ENCODE data around the gene ATP2C2.

Gene ATP2C2

DNA sequence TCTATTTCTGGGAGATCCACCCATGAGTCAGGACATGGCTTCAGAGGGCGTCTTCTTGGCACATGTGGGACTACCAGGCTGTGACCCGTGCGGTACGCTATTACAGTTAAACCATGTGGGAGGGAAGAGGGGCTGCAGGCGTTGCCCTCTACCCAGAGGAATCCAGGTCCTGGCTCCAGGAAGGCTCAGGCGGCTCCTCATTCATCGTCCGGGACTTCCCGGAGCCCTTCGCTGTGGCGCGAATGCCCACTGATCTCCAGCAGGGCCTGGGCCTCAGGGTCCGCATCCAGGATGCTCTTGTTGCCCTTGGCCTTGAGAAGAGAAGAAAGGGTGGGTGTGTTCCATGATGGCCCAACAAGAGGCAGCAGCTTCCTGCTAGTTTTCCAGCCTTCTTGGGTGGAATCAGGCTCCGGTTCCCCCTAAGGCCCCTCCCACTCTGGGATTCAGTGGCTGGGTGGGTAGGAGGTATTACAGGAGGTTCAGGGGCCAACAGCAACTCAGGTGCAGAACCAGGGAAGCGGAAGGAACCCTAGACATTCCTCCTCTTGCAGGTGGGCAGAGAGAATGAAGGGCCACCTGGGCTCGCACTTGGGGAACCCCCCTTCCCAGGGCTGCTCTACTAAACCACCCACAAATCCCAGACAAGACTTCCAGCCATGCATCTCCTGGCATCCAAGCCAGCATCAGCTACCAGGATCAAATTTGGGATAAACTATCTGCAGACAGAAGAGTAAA is 111.5 kb downstream of the ATP2C2 start:
- no peak overlapping the region for H3K27ac ChIP-seq (ENCODE audit: insufficient read depth, low read length, poor library complexity, severe bottlenecking)
- peaks cover 11% of the 10 kb centered on the region for H3K36me3 ChIP-seq (ENCODE audit: control insufficient read depth, insufficient read depth, low read length)
- DNase-seq, result no peak
- no peaks in the 10 kb centered on the region for H3K9me3 ChIP-seq (ENCODE audit: control insufficient read depth, low read length)
- no peaks in the 10 kb centered on the region for H3K27me3 ChIP-seq (replicated peaks; ENCODE audit: control insufficient read depth, insufficient read depth, low read length, poor library complexity, severe bottlenecking)
- no peak overlapping the region for H3K4me3 ChIP-seq (ENCODE audit: insufficient read depth, low read depth, low read length, poor library complexity, severe bottlenecking)
- no peaks in the 10 kb centered on the region for H3K4me1 ChIP-seq (ENCODE audit: control insufficient read depth, insufficient read depth, low read length, poor library complexity, severe bottlenecking)

DNA sequence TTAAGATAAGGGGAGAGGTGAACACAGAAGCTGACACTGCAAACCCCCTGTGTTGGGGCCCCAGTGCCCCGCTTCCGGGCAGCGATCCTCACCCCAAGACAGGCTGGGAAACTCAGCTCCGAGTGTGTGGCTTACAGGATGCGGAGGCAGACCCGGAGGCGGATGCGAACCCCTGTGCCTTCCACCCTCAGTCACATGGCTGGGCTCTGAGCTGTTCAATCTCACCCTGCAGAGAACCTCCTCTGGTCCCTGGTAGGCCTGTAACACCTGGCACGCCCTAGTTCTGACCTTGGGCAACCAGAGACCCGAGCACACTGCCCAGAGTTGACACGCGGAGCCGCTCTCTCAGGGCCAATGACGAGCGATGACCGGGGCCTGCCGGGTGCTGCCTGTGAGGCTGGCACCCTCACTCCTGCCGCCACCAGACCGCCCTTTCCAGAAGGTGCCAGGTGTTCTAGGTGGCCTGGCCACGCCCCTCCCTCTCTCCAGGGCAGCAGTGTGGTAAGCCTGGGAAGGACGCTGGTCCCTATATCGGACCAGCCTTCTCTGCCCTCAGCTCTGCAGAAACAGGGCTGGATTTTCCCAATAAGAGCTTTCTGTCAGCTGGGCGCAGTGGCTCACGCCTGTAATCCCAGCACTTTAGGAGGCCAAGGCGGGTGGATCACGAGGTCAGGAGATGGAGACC is 112.9 kb downstream of the ATP2C2 start:
- Histone ChIP-seq H3K4me3 (ENCODE audit: insufficient read depth, low read depth, low read length, poor library complexity, severe bottlenecking) (no peak overlapping the region), H3K27ac (ENCODE audit: insufficient read depth, low read length, poor library complexity, severe bottlenecking) (no peak overlapping the region), H3K4me1 (ENCODE audit: control insufficient read depth, insufficient read depth, low read length, poor library complexity, severe bottlenecking) (no peaks in the 10 kb centered on the region), H3K27me3 (replicated peaks; ENCODE audit: control insufficient read depth, insufficient read depth, low read length, poor library complexity, severe bottlenecking) (no peaks in the 10 kb centered on the region), H3K9me3 (ENCODE audit: control insufficient read depth, low read length) (no peaks in the 10 kb centered on the region), H3K36me3 (ENCODE audit: control insufficient read depth, insufficient read depth, low read length) (peaks cover 11% of the 10 kb centered on the region)
- no peak for DNase-seq

DNA sequence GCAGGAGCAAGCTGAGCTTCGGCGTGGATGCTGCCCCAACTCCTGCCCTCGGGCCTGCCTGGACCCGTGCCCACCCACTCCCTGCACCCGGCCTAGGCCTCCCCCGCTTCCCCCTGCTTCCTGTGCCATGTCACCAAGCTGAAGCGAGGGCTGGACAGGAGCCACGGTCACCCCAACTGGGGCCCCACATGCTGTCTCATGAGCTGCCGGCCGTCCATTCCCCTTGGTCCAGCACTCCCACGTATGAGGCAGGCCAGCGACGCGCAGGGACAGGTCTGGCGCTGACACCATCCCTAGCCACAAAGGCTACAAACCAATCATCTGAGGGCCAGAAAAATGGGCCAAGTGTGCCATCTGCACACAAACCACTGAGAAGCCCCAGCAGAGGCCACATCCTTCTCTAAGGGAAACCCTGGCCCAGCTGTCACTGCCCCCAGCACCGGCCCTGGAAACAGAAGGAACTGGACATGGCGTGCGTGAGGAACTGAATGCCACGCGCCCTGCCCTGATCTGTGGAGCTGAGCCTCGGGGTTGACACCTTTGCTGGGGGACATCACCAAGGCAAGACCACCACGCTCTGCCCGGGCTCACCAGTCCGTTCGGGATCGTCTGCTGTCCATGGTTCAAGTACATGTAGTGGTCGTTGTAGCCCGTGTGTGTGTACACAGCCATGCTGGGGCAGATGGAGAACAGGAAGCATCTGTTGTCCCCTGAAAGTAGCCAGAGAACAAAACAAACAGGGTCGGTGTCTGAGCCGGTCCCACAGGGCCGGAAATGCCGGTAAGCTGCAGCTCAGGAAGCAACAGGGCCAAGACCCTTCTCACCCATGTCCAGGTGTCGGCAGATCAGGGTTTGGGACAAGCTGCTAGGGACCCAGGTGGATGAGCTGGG is 113.9 kb downstream of the ATP2C2 start:
- no peaks in the 10 kb centered on the region for H3K9me3 ChIP-seq (ENCODE audit: control insufficient read depth, low read length)

DNA sequence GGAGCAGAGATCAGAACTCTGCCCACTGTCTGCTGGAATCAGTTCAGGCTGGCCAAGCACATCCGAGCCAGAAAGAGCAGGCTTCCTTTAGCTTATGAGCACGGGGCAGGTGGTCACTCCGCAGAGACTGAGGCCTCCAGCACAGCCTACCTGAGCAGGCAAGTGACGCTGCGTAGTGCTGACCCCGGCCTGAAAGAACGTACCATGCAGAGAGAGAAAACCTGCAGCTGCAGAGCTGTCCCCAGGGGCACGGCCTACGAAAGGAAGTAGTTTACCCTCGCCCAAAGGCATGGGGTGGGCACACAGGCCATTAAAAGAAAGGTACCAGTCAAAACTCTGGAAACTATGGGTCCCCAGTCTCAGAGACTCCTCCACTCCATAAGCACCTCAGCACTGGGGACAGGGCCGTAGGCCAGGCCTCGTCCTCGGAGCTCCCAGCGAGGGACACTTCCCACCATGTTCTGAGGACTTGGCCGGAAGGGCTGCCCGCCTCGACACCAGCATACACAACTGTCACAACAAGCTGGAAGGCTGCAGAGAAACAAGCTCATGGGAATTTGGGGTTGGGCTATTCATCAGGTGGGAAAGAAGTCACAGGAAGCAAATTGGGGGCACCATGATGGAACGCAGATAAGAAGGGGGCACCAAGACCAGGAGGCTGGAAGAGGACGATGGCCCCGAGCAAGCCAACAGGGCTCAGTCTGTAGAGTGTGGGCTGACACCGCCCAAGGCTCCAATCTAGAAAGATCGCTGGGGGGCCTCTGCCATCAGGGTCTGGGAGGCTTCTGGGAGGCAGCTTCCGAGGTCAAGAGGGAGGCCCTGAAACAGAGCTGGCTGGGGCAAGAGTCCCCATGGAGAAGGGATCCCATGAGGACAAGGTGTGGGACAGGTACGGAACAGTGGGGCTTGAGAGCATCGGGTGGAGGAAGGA is 114.9 kb downstream of the ATP2C2 start:
- H3K36me3 ChIP-seq (ENCODE audit: control insufficient read depth, insufficient read depth, low read length), result peaks cover 22% of the 10 kb centered on the region
- H3K27ac ChIP-seq (ENCODE audit: insufficient read depth, low read length, poor library complexity, severe bottlenecking), result no peak overlapping the region
- no peak for DNase-seq
- H3K4me3 ChIP-seq (ENCODE audit: insufficient read depth, low read depth, low read length, poor library complexity, severe bottlenecking), result no peak overlapping the region
- no peaks in the 10 kb centered on the region for H3K4me1 ChIP-seq (ENCODE audit: control insufficient read depth, insufficient read depth, low read length, poor library complexity, severe bottlenecking)
- no peaks in the 10 kb centered on the region for H3K27me3 ChIP-seq (replicated peaks; ENCODE audit: control insufficient read depth, insufficient read depth, low read length, poor library complexity, severe bottlenecking)
- H3K9me3 ChIP-seq (ENCODE audit: control insufficient read depth, low read length), result no peaks in the 10 kb centered on the region

More for the DNA sequence above, 113.9 kb downstream of the ATP2C2 start:
- DNase-seq, result no peak
- Histone ChIP-seq H3K36me3 (ENCODE audit: control insufficient read depth, insufficient read depth, low read length) (peaks cover 19% of the 10 kb centered on the region), H3K4me1 (ENCODE audit: control insufficient read depth, insufficient read depth, low read length, poor library complexity, severe bottlenecking) (no peaks in the 10 kb centered on the region), H3K27ac (ENCODE audit: insufficient read depth, low read length, poor library complexity, severe bottlenecking) (no peak overlapping the region), H3K4me3 (ENCODE audit: insufficient read depth, low read depth, low read length, poor library complexity, severe bottlenecking) (no peak overlapping the region), H3K27me3 (replicated peaks; ENCODE audit: control insufficient read depth, insufficient read depth, low read length, poor library complexity, severe bottlenecking) (no peaks in the 10 kb centered on the region)

DNA sequence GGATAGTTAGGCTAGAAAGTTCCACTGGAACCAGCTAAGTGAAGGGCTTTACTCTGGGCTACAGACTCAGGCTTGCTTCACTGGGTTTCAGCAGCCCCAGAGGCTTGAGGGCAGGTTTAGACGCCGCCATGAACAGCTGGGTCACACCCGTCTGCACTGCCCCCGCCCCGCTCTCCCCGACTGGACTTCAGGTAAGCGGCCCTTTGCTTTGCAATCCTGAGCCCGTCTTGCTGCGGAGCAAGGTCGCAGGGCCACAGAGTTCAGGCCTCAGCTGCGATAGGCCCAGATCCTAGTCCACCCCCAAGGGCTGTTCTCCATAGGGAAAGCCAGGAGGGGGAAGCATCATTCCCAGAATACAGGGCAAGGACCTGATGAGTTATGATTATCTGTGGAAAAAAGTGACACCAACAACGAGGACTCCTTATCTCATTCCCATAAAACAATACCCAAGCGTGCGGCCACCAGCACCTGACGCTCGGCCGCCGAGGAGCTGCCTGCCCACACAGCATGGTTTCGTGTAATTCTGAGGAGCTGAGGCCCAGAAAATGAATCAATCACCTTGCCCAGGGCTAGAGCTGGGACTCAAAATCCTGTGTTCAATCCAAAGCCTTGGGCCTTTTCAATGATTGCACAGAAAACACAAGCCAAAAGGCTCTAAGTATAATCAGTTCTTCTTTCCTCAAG is 115.7 kb downstream of the ATP2C2 start:
- no peaks in the 10 kb centered on the region for H3K4me1 ChIP-seq (ENCODE audit: control insufficient read depth, insufficient read depth, low read length, poor library complexity, severe bottlenecking)
- H3K36me3 ChIP-seq (ENCODE audit: control insufficient read depth, insufficient read depth, low read length), result peaks cover 22% of the 10 kb centered on the region
- H3K27ac ChIP-seq (ENCODE audit: insufficient read depth, low read length, poor library complexity, severe bottlenecking), result no peak overlapping the region
- H3K4me3 ChIP-seq (ENCODE audit: insufficient read depth, low read depth, low read length, poor library complexity, severe bottlenecking), result no peak overlapping the region
- no peaks in the 10 kb centered on the region for H3K27me3 ChIP-seq (replicated peaks; ENCODE audit: control insufficient read depth, insufficient read depth, low read length, poor library complexity, severe bottlenecking)
- no peaks in the 10 kb centered on the region for H3K9me3 ChIP-seq (ENCODE audit: control insufficient read depth, low read length)
- no peak for DNase-seq

DNA sequence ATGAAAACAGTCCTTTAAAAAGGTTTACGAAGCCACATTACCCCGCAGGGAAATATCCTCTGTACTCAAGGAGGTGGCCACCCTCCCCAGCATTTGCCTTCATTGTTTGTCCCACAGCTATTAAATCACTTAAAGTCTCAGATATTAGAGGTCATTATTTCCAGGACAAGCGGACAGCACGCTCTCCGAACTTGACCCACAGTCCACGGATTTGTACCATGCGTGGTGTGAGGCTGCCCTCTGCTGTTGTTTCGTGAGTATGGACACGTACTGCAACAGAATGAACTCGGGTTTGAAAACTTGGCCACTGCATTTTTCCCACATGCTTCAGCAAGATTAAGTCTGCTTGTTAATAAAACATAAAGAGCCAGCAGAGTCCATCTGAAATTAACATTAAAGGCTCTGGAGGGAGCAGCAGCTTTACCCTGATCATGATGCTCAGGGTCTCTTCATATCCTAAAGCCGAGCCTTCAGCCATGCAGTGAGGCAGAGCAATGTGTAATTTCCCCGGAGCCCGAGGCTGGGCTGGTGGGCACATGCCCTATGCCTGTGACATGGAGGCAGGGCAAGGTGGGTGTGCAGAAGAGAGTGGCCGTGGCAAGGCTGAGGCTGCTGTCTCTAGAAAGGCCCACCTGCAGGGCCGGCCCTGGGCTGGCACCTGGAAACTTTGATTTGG is 116.4 kb downstream of the ATP2C2 start:
- Histone ChIP-seq H3K4me3 (ENCODE audit: insufficient read depth, low read depth, low read length, poor library complexity, severe bottlenecking) (no peak overlapping the region), H3K4me1 (ENCODE audit: control insufficient read depth, insufficient read depth, low read length, poor library complexity, severe bottlenecking) (no peaks in the 10 kb centered on the region), H3K36me3 (ENCODE audit: control insufficient read depth, insufficient read depth, low read length) (peaks cover 18% of the 10 kb centered on the region), H3K9me3 (ENCODE audit: control insufficient read depth, low read length) (no peaks in the 10 kb centered on the region), H3K27me3 (replicated peaks; ENCODE audit: control insufficient read depth, insufficient read depth, low read length, poor library complexity, severe bottlenecking) (no peaks in the 10 kb centered on the region), H3K27ac (ENCODE audit: insufficient read depth, low read length, poor library complexity, severe bottlenecking) (no peak overlapping the region)
- no peak for DNase-seq

DNA sequence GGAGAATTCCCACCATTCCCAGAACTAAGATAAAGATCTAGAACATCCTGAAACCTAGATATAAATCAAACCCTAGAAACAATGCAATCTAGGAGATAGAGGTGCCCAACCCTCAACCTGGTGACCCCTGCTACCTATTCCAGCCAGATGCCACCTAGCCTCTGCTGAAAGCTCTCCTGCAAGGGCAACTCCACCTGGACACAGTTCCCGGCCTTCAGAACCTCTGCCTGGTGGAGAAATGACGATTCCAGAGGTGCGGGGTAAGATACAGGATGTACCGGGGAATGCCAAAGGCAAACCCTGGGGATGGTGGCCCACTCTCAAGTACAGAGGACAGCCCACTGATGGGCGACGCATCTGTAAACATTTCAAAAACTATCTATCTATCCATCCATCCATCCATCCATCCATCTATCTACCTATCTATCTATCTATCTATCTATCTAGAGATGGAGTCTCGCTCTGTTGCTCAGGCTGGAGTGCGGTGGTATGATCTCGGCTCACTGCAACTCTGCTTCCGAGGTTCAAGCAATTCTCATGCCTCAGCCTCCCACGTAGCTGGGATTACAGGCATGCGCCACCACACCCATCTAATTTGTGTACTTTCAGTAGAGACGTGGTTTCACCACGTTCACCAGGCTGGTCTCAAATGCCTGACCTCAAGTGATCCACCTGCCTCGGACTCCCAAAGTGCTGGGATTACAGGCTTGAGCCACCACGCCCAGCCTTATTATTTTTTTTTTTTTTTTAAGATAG is 117.1 kb downstream of the ATP2C2 start:
- Histone ChIP-seq H3K4me3 (ENCODE audit: insufficient read depth, low read depth, low read length, poor library complexity, severe bottlenecking) (no peak overlapping the region), H3K36me3 (ENCODE audit: control insufficient read depth, insufficient read depth, low read length) (peaks cover 18% of the 10 kb centered on the region), H3K9me3 (ENCODE audit: control insufficient read depth, low read length) (no peaks in the 10 kb centered on the region), H3K27me3 (replicated peaks; ENCODE audit: control insufficient read depth, insufficient read depth, low read length, poor library complexity, severe bottlenecking) (no peaks in the 10 kb centered on the region), H3K4me1 (ENCODE audit: control insufficient read depth, insufficient read depth, low read length, poor library complexity, severe bottlenecking) (no peaks in the 10 kb centered on the region), H3K27ac (ENCODE audit: insufficient read depth, low read length, poor library complexity, severe bottlenecking) (no peak overlapping the region)
- no peak for DNase-seq

DNA sequence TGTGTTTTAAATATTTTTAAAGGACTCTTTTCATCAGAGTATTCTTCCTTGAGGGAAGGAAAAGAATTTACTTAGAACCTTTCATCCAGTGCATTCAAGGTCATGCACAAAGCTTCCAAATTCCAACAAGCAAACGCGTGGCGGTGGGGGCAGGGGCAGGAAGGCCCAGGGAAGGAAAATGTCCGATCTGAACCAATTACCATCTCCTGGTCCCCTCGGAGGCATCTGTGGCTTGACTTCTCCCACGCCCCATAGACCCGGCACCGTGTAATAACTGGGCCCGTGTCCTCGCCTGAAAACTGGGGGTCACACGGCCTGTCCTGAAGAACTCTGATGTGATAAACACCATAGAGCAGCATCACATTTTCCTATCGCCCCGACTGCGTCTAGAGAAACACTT is 117.8 kb downstream of the ATP2C2 start:
- Histone ChIP-seq H3K27me3 (replicated peaks; ENCODE audit: control insufficient read depth, insufficient read depth, low read length, poor library complexity, severe bottlenecking) (no peaks in the 10 kb centered on the region), H3K27ac (ENCODE audit: insufficient read depth, low read length, poor library complexity, severe bottlenecking) (no peak overlapping the region), H3K9me3 (ENCODE audit: control insufficient read depth, low read length) (no peaks in the 10 kb centered on the region), H3K4me1 (ENCODE audit: control insufficient read depth, insufficient read depth, low read length, poor library complexity, severe bottlenecking) (no peaks in the 10 kb centered on the region), H3K4me3 (ENCODE audit: insufficient read depth, low read depth, low read length, poor library complexity, severe bottlenecking) (no peak overlapping the region), H3K36me3 (ENCODE audit: control insufficient read depth, insufficient read depth, low read length) (peaks cover 13% of the 10 kb centered on the region)
- DNase-seq, result no peak

Data from effector memory CD4-positive, alpha-beta T cell (primary cell).